HG02759 (cell line): ENCODE measurements around the gene UROS.

Experiments used
- ATAC-seq: cut with Tn5 transposase; IDR thresholded peaks from one replicate; pipeline ENCODE4 v1.9.1; 2021; ENCODE audit warnings: mild to moderate bottlenecking, moderate library complexity; ENCODE audit not compliant: unreplicated experiment

The UROS gene

GRCh38 chr10:125795128-125795527 lies 27.9 kb downstream of the UROS start:
- ATAC-seq, result no peak

GRCh38 chr10:125792342-125793300 lies 30.4 kb downstream of the UROS start:
- no peak for ATAC-seq

GRCh38 chr10:125788156-125789034 lies 34.7 kb downstream of the UROS start:
- ATAC-seq, result no peak

DNA sequence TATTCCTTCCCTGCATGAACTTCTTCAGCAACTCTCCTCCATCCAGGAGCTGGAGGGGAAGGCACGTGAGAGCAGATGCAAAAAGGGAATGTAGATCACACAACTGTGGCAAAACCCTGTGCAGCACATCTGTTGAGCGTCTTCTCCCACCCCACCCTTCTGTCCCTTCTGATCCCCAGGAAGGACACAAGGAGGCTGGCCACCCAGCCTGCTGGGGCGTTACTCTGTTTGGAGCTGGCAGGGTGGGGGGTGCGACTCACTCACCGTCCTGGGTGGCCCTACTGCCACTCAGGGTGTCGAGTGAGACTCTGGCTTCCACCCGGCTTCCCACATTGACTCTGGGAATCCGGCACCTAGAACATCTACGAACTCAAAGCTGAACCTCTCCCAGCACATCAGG lies 37.3 kb downstream of the UROS start:
- ATAC-seq, result no peak

DNA sequence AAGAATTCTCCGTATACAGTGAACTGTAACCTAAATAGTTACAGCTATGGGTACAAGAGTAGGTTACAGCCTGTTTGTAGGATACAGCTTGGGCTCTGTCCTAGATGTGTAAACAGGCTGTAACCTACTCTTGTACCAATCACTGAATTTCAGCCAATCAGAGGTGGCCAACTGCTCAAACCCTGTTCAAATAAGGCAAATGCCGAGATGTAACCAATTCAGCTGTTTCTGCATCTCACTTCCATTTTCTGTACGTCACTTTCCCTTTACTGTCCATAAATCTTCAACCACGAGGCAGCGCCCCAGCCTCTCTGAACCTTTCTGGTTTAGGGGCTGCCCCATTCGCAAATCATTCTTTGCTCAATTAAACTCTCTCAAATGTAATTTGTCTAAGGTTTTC lies 39.1 kb downstream of the UROS start:
- peak; percentile 79 for ATAC-seq

GRCh38 chr10:125783408-125783807 lies 39.6 kb downstream of the UROS start:
- no peak for ATAC-seq

DNA sequence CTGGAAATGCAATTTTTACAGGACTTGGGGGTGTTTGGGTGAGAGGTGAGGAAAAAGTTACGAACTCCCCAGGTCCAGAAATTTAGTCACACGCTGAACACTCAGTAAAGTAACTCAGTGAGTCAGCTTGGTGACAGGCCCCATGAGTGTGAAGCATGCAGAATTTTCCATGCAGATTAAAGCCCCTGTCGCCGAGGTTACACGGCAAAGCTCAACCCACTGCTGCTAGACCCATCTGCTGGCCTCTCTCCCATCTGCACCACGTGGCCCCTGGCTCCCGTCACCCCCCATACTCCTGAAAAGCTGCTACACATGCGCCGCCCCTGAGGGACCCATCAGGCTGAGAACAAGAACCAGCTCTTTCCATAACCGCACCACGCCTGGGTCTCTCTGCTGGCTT lies 40.4 kb downstream of the UROS start:
- no peak for ATAC-seq

DNA sequence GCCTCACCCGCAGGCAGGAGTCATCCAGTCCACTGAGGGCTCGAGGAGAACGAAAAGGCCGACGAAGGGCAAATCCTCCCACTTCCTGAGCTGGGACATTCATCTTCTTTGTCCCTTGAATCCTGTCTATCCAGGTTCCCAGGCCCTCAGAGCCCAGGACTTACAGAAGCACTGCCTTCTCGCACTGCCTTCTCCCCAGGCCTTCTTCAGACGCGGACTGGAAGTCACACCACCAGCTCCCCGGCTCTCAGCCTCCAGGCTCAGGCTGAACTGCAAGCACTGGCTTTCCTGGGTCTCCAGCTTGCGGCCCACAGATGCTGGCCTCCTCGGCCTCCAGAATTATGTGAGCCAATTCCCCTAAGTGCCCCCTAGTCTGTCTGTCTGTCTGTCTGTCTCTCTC lies 41.0 kb downstream of the UROS start:
- ATAC-seq, result no peak

- ATAC-seq, result no peak
These were observed 41.7 kb downstream of the UROS start for GRCh38 chr10:125781374-125781773.

GRCh38 chr10:125779403-125780327 lies 43.4 kb downstream of the UROS start:
- ATAC-seq, result no peak

GRCh38 chr10:125778556-125778955 lies 44.5 kb downstream of the UROS start:
- no peak for ATAC-seq

GRCh38 chr10:125777806-125778205 lies 45.3 kb downstream of the UROS start:
- no peak for ATAC-seq

- no peak for ATAC-seq
These were observed 47.5 kb downstream of the UROS start, which contains the start of gene MMP21 for GRCh38 chr10:125775491-125776106. TSS of gene MMP21 (minus strand) at chr10:125775821. CDS start at chr10:125775821, 0 bp downstream.

GRCh38 chr10:125774581-125775191 lies 48.4 kb downstream of the UROS start:
- no peak for ATAC-seq

DNA sequence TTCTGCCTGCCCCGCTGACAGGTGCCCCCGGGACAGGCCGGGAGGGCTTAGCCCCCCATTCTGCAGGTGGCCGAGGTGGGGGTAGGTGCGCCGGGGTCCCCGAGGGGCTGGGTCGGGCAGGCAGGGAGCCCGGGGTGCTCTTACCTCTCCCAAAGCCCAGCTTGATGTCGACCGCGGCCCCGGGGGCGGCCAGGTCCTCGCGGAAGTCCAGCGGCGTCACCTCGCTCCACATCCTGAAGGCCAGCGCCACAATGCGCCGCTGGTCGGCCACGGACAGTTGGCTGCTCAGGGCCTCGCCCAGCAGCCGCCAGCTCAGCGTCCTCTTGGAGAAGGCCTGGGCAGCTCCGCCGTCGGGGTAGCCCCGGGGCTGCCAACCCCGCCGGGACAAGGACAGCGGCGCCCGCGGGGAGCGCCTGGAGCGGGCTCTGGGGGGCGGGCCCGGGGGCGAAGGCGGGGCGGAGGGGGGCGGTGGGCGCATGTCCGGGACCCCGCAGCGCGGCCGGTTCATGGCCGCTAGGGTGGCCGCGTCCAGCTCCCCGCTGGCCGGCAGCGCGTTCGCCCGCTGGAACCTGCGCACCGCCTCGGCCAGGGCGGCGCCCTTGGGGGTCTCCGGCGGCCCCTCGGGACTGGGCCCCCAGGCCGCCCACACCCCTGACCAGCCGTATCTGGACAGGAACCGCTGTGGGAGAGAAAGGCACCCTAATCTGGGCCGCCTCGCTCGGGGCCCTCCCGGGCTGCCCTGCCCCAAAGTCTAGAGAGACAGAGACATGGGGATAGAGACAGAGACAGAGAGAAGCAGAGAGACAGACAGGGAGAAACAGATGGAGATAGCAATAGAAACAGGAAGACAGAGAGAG lies 49.1 kb downstream of the UROS start:
- no peak for ATAC-seq

- no peak for ATAC-seq
These were observed 50.2 kb downstream of the UROS start for GRCh38 chr10:125772864-125773180.

- ATAC-seq, result no peak
These were observed 50.8 kb downstream of the UROS start for GRCh38 chr10:125772112-125772863.

GRCh38 chr10:125770844-125771243 lies 52.2 kb downstream of the UROS start:
- no peak for ATAC-seq
